Measurements from ENCODE around the gene FPR2.
"Not testable (repeated sequence)": the region's sequence is repeated elsewhere in the genome, so short reads cannot be mapped to it uniquely, and the experiment has no call there.

Gene FPR2

GRCh38 chr19:51740356-51740755, 20.6 kb upstream of the FPR2 start:
- no peak for DNase-seq

GRCh38 chr19:51742789-51743188, 18.2 kb upstream of the FPR2 start:
- DNase-seq = no peak

GRCh38 chr19:51743405-51743804, 17.6 kb upstream of the FPR2 start:
- DNase-seq = no peak

GRCh38 chr19:51746731-51747130, 14.2 kb upstream of the FPR2 start:
- no peak for DNase-seq

GRCh38 chr19:51749979-51750378, 11.0 kb upstream of the FPR2 start:
- DNase-seq = no peak

GRCh38 chr19:51750400-51751094, 10.4 kb upstream of the FPR2 start:
- DNase-seq = no peak

- DNase-seq = no peak
Observed at GRCh38 chr19:51751655-51752054, 9.3 kb upstream of the FPR2 start, which contains the start of gene FPR1. Gene FPR1 (minus strand): TSS chr19:51751878. CDS start chr19:51746994, 4,884 bp downstream.

- DNase-seq = no peak
Observed at GRCh38 chr19:51754109-51754508, 6.9 kb upstream of the FPR2 start.

- DNase-seq = no peak
Observed at GRCh38 chr19:51754770-51755169, 6.2 kb upstream of the FPR2 start.

GRCh38 chr19:51755571-51755970, 5.4 kb upstream of the FPR2 start:
- DNase-seq = no peak

- no peak for DNase-seq
Observed at GRCh38 chr19:51761696-51762095, 716 bp downstream of the FPR2 start.

GRCh38 chr19:51765086-51765485, 4.1 kb downstream of the FPR2 start:
- no peak for DNase-seq

- no peak for DNase-seq
Observed at GRCh38 chr19:51766461-51766860, 5.5 kb downstream of the FPR2 start.

- no peak for DNase-seq
Observed at GRCh38 chr19:51771376-51772130, 10.6 kb downstream of the FPR2 start.

GRCh38 chr19:51772977-51773376, 12.0 kb downstream of the FPR2 start:
- no peak for DNase-seq

- DNase-seq = not testable (repeated sequence)
Observed at GRCh38 chr19:51776561-51776960, 15.6 kb downstream of the FPR2 start.

- DNase-seq = peak; percentile 37
Observed at GRCh38 chr19:51777570-51778462, 16.8 kb downstream of the FPR2 start.

GRCh38 chr19:51779181-51779580, 18.2 kb downstream of the FPR2 start:
- no peak for DNase-seq

- no peak for DNase-seq
Observed at GRCh38 chr19:51779703-51780102, 18.7 kb downstream of the FPR2 start.

GRCh38 chr19:51780270-51780669, 19.3 kb downstream of the FPR2 start:
- no peak for DNase-seq

- no peak for DNase-seq
Observed at GRCh38 chr19:51781999-51782398, 21.0 kb downstream of the FPR2 start.

GRCh38 chr19:51783372-51783771, 22.4 kb downstream of the FPR2 start:
- no peak for DNase-seq

GRCh38 chr19:51784109-51784785, 23.3 kb downstream of the FPR2 start:
- no peak for DNase-seq

Measured in activated naive CD4-positive, alpha-beta T cell treated with anti-CD3 and anti-CD28 coated beads, Interleukin-2, amount 50 U/mL, for 16 hours (primary cell).